MCF 10A (cell line): ENCODE measurements around the gene CTBP1. TPM values are rescaled to one million over a fixed set of nuclear protein-coding genes. Genes with fewer than 3 reads are reported as not detected.

ENCODE experiments used
- BruUV-seq: library from RNA; stranded (reverse); fragments of 400-500 nt; replicated peaks from 2 replicates; lab custom pipeline; 2021; lab: Mats Ljungman, UMichigan
- CTCF ChIA-PET: fragments of 300-600 bp; sonication (Branson Sonifier 250); formaldehyde crosslinking; extraction: SDS; loops from one replicate; lab custom pipeline; 2021; ENCODE audit warnings: antibody characterized with exemption, inconsistent platforms; lab: Yijun Ruan, JAX
- POLR2A ChIA-PET: fragments of 300-600, 350-650 bp; sonication (Branson Sonifier 250); formaldehyde crosslinking; extraction: SDS; loops from one replicate; lab custom pipeline; 2020; ENCODE audit warnings: antibody characterized with exemption, inconsistent platforms; lab: Yijun Ruan, JAX
- DNase-seq: peaks from one replicate; pipeline ENCODE4 v3.0.0-alpha.2; 2018; ENCODE audit not compliant: unreplicated experiment
- H3K27ac Mint-ChIP-seq: one replicate; pipeline ENCODE4 v1.8.0; 2022; ENCODE audit warnings: mild to moderate bottlenecking, low read depth, mixed read lengths; ENCODE audit not compliant: unreplicated experiment
- H3K27me3 Mint-ChIP-seq: one replicate; pipeline ENCODE4 v1.8.0; 2022; ENCODE audit warnings: mixed read lengths; ENCODE audit not compliant: insufficient read depth, unreplicated experiment
- H3K36me3 Mint-ChIP-seq: one replicate; pipeline ENCODE4 v1.8.0; 2022; ENCODE audit warnings: mild to moderate bottlenecking, moderate library complexity, mixed read lengths; ENCODE audit not compliant: insufficient read depth, unreplicated experiment
- H3K4me1 Mint-ChIP-seq: one replicate; pipeline ENCODE4 v1.8.0; 2022; ENCODE audit warnings: mixed read lengths; ENCODE audit not compliant: insufficient read depth, unreplicated experiment
- H3K4me3 Mint-ChIP-seq: one replicate; pipeline ENCODE4 v1.8.0; 2022; ENCODE audit warnings: mild to moderate bottlenecking, moderate library complexity, mixed read lengths; ENCODE audit not compliant: unreplicated experiment
- H3K9me3 Mint-ChIP-seq: one replicate; pipeline ENCODE4 v1.8.0; 2022; ENCODE audit warnings: mixed read lengths; ENCODE audit not compliant: unreplicated experiment
- intact Hi-C: fragments of 100-400 bp; cut with micrococcal nuclease; formaldehyde crosslinking; loops from 2 replicates; pipeline ENCODE4 v1.14.1; 2022
- total RNA-seq: library from RNA; stranded (reverse); gene quantifications from 2 replicates; pipeline ENCODE4 v1.2.3, GENCODE V29; 2022
- TF ChIP-seq, protein P1 (sequence below): fragments of 200-600 bp; IDR thresholded peaks from one replicate; pipeline ENCODE4 v1.8.0; 2022; ENCODE audit warnings: antibody characterized with exemption, mild to moderate bottlenecking; ENCODE audit not compliant: unreplicated experiment

The CTBP1 gene
- total RNA-seq, 1 experiment from 2014 or later = 152 TPM

DNA sequence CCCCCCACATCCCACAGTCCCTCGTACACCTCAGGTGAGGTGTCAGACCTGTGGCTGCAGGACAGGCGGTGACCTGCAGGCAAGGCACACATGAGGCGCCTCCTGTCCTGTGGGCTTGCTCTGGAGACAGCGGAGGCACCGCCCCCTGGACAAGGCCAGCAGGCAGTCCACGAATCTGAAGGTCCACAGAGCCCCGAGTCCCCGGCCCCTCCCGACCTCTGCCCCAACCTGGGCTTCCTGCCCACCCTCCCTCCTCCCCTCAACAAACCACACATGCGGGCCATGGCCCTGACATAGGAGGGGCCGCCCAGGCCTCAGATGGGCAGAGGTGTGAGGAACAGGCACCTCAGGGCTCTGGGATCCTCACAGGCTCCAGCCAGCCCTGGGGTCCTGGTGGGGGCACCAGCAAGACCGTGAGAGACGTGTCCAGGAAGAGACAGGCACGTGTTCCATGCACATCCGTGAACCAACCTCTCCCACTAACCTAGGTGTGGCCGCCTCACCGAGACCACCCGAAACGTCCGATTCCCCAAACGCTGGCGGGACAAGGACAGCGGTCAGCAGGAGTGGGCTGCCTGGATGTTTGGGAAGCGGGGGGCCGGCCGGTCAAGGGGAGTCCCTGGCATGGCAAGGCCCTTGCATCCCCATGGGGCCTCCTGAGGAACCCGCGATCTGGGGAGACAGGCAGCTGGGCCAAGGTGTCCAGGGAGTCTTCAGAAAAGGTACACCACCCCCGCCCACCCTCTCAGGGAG lies 25.8 kb downstream of the CTBP1 start:
- Mint-ChIP-seq H3K4me1 (no peaks in the 10 kb centered on the region), H3K36me3 (peaks cover 84% of the 10 kb centered on the region), H3K9me3 (no peaks in the 10 kb centered on the region), H3K27me3 (no peaks in the 10 kb centered on the region), H3K27ac (no peak overlapping the region), H3K4me3 (no peak overlapping the region)
- CTCF ChIA-PET = interaction anchor here (1.1 kb wide), 1 partner anchor 130 kb away, joined by 3 read pairs; no protein-coding TSS in a partner anchor
- DNase-seq = no peak
- intact Hi-C loops = no loop called here
- POLR2A ChIA-PET = no interaction called here
- no TSS peak for BruUV-seq
- TF ChIP-seq, protein P1, sequence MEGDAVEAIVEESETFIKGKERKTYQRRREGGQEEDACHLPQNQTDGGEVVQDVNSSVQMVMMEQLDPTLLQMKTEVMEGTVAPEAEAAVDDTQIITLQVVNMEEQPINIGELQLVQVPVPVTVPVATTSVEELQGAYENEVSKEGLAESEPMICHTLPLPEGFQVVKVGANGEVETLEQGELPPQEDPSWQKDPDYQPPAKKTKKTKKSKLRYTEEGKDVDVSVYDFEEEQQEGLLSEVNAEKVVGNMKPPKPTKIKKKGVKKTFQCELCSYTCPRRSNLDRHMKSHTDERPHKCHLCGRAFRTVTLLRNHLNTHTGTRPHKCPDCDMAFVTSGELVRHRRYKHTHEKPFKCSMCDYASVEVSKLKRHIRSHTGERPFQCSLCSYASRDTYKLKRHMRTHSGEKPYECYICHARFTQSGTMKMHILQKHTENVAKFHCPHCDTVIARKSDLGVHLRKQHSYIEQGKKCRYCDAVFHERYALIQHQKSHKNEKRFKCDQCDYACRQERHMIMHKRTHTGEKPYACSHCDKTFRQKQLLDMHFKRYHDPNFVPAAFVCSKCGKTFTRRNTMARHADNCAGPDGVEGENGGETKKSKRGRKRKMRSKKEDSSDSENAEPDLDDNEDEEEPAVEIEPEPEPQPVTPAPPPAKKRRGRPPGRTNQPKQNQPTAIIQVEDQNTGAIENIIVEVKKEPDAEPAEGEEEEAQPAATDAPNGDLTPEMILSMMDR = no peak

DNA sequence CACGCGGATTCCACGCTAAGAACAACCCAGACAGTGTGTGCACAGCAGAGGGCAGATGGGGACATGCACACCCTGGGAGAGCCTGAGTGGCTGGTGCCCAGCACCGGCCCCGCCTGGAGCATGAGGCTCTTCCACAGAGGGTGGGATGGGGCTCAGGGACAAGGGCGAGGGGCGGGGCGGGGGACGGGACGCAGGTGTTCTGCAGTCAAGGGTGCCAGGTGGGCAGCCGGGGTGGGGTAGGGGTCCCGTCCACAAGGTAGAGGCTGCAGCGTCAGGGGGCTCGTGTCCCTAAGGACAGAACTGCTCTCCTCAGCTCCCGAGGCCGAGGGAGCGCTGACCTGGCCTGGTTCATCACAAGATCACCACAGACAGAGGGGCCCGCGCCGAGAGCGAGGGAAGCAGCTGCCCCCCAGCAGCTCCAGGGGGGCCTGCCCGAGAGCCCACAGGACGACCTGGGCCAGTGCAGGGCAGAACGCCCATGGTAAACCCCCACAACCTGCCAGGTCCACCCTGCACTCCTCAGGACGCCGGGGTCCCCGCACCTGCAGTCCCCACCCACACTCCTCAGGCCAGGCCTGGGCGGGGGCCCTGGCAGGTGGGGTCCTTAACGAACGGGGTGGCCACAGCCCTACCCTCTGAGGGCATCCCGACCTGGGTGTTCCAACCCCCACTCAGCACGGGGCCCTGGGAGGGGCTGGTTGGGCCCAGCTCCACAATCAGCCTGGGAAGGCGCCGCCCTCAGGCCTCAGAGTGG lies 26.7 kb downstream of the CTBP1 start:
- ChIA-PET POLR2A (no interaction called here), CTCF (no interaction called here)
- Mint-ChIP-seq H3K27me3 (no peaks in the 10 kb centered on the region), H3K4me1 (no peaks in the 10 kb centered on the region), H3K9me3 (no peaks in the 10 kb centered on the region), H3K4me3 (no peak overlapping the region), H3K27ac (no peak overlapping the region), H3K36me3 (peaks cover 82% of the 10 kb centered on the region)
- TF ChIP-seq, protein P1 = no peak
- no TSS peak for BruUV-seq
- no peak for DNase-seq
- intact Hi-C loops = no loop called here

DNA sequence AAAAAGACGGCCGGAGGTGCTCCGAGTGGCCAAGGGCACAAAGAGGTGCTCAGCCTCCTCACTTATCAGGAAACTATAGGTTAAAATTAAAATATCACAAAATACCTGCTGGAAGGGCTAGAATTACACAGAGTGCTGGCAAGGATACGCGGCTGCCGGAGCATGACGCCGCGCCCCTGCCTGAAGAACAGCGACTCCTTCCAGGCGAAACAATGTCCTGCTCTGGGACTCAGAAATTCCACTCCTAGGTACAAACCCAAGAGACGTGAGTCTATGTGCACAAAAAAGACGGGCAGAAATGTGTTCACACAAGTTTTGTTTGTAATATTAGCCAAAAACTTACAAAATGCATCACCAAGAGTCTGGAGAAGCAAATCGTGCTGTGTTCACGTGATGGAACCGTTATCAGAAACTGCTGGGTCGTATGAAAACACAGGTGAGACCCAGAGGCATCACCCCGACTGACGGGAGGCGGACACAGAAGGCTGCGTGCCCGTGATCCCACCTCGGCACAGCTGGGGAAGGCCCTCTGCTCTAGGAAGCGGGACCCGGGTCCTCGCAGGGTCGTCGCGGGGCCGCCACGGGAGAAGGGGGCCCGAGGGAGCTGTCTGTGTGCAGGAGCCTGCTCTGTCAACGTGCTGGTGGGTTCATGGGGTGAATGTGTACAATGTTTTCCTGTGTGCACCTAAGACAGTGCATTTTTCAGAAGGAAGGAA lies 27.6 kb downstream of the CTBP1 start:
- no peak overlapping the region for H3K4me3 Mint-ChIP-seq
- peaks cover 73% of the 10 kb centered on the region for H3K36me3 Mint-ChIP-seq
- intact Hi-C loops = no loop called here
- ChIA-PET CTCF (no interaction called here), POLR2A (no interaction called here)
- no peaks in the 10 kb centered on the region for H3K4me1 Mint-ChIP-seq
- BruUV-seq = no TSS peak
- TF ChIP-seq, protein P1 = no peak
- no peak for DNase-seq
- H3K9me3 Mint-ChIP-seq = no peaks in the 10 kb centered on the region
- H3K27ac Mint-ChIP-seq = no peak overlapping the region
- H3K27me3 Mint-ChIP-seq = no peaks in the 10 kb centered on the region

DNA sequence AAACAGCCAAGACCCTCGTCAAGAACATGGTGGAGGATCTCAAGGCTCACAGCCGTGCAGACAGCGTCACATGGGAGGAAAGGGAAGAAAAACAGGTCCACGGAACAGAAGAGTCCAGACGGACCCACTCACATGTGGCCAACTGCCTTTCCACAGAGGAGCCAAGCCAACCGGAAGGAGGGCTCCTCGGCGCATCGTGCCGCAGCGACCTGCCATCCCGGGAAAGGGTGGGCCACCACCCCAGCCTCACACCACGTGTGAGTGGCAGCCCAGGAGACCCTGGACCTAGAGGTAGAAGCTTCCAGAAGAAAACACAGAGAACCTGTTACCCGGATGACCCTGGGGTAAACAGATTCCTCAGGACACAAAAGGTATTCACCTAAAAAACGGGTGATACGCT lies 28.4 kb downstream of the CTBP1 start:
- DNase-seq = no peak
- TF ChIP-seq, protein P1 = no peak
- Mint-ChIP-seq H3K27me3 (no peaks in the 10 kb centered on the region), H3K27ac (no peak overlapping the region), H3K4me1 (no peaks in the 10 kb centered on the region), H3K9me3 (no peaks in the 10 kb centered on the region), H3K4me3 (no peak overlapping the region), H3K36me3 (peaks cover 65% of the 10 kb centered on the region)
- BruUV-seq = no TSS peak
- POLR2A ChIA-PET = no interaction called here
- CTCF ChIA-PET = no interaction called here
- intact Hi-C loops = no loop called here
